Hepatocyte (in vitro differentiated cells): ENCODE results near the gene SLC4A7. TPM values are rescaled to one million over a fixed set of nuclear protein-coding genes. Genes with fewer than 3 reads are reported as not detected.

Experiments
- DNase-seq: peaks from one replicate; pipeline ENCODE4 v3.0.0-alpha.2; 2016; ENCODE audit warnings: low spot score
- H2AFZ ChIP-seq: fragments of 200-600 bp; sonication (generic); 2 replicates; pipeline ENCODE4 v1.6.0; 2016; ENCODE audit warnings: antibody characterized with exemption, mild to moderate bottlenecking
- H3K27ac ChIP-seq: fragments of 200-600 bp; sonication (generic); 2 replicates; pipeline ENCODE4 v1.5.1; 2016; ENCODE audit warnings: mild to moderate bottlenecking
- H3K27me3 ChIP-seq: fragments of 200-600 bp; sonication (generic); 2 replicates; pipeline ENCODE4 v1.6.1; 2016
- H3K36me3 ChIP-seq: fragments of 200-600 bp; sonication (generic); replicated peaks from 2 replicates; pipeline ENCODE4 v1.5.1; 2016; ENCODE audit warnings: low read depth; ENCODE audit not compliant: insufficient read depth
- H3K4me1 ChIP-seq: fragments of 200-600 bp; sonication (generic); 2 replicates; pipeline ENCODE4 v1.5.1; 2016; ENCODE audit warnings: mild to moderate bottlenecking, moderate library complexity; ENCODE audit not compliant: insufficient read depth
- H3K4me2 ChIP-seq: fragments of 200-600 bp; sonication (generic); 2 replicates; pipeline ENCODE4 v1.6.0; 2016
- H3K4me3 ChIP-seq: fragments of 200-600 bp; sonication (generic); 2 replicates; pipeline ENCODE4 v1.5.1; 2016; ENCODE audit warnings: mild to moderate bottlenecking
- H3K79me2 ChIP-seq: fragments of 200-600 bp; sonication (generic); 2 replicates; pipeline ENCODE4 v1.6.0; 2017; ENCODE audit warnings: mild to moderate bottlenecking
- H3K9me2 ChIP-seq: fragments of 200-600 bp; sonication (generic); replicated peaks from 2 replicates; pipeline ENCODE4 v1.6.0; 2017; ENCODE audit warnings: mild to moderate bottlenecking; ENCODE audit not compliant: insufficient read depth
- H3K9me3 ChIP-seq: fragments of 200-600 bp; sonication (generic); 2 replicates; pipeline ENCODE4 v1.5.1; 2016; ENCODE audit warnings: low read depth, mild to moderate bottlenecking
- H4K20me1 ChIP-seq: fragments of 200-600 bp; sonication (generic); 2 replicates; pipeline ENCODE4 v1.6.0; 2016; ENCODE audit warnings: mild to moderate bottlenecking; ENCODE audit not compliant: insufficient read depth, poor library complexity, severe bottlenecking
- CTCF ChIP-seq: fragments of 200-600 bp; sonication (generic); IDR thresholded peaks from 2 replicates; pipeline ENCODE4 v1.5.1; 2016; ENCODE audit warnings: antibody characterized with exemption, mild to moderate bottlenecking; ENCODE audit not compliant: poor library complexity
- EZH2 ChIP-seq: fragments of 200-600 bp; sonication (generic); IDR thresholded peaks from 2 replicates; pipeline ENCODE4 v1.6.1; 2016; ENCODE audit warnings: antibody characterized with exemption, mild to moderate bottlenecking, borderline replicate concordance
- EZH2phosphoT487 ChIP-seq: fragments of 200-600 bp; sonication (generic); IDR thresholded peaks from one replicate; pipeline ENCODE4 v1.6.1; 2018; ENCODE audit warnings: antibody characterized with exemption, mild to moderate bottlenecking, low read depth, moderate library complexity; ENCODE audit not compliant: unreplicated experiment, severe bottlenecking
- WGBS: methylation state at CpG from one replicate; pipeline ENCODE4 v1.1.6; 2016; ENCODE audit warnings: low lambda C conversion rate; ENCODE audit errors: missing lambda C conversion rate; 5-methylcytosine and 5-hydroxymethylcytosine counted together
- polyA plus RNA-seq: library from polyadenylated mRNA; unstranded; fragments of >200 nt; fragmentation: Nextera tagmentation; extraction: Ambion mirVana; gene quantifications from 2 replicates; pipeline ENCODE4 v1.2.1, GENCODE V29; 2016
- total RNA-seq: library from RNA; depleted of rRNA; stranded (reverse); fragments of >200 nt; gene quantifications from 2 replicates; pipeline ENCODE4 v1.2.3, GENCODE V29; 2014

The SLC4A7 gene
- total and polyA plus RNA-seq, 2 experiments from 2014 or later, result 7.7 to 45.3 TPM

GRCh38 chr3:27452368-27453090 lies 31.7 kb downstream of the SLC4A7 start:
- WGBS, result 98% methylated on average over 1 of the region's 1 CpG
- no peak for DNase-seq

DNA sequence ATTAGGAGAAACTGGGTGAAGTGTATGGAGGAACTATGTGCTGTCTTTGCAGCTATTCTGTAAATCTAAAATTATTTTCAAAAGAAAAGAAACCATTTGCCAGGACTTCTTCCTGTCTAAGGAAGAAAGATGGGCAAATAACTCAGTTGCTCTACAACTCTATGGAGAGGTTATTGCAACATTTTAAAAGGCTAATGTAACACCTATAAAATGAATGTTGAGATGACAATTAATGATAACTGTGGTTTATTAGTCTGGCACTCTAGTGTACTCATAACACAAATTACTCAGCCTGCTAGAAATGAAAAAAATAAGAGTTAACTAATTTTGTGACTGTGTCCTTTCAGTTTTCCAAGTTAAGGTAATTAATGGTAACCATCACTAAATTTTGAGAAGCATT lies 32.3 kb downstream of the SLC4A7 start:
- Histone ChIP-seq H3K4me1 (no peaks in the 10 kb centered on the region), H3K79me2 (peaks cover 32% of the 10 kb centered on the region), H3K4me3 (no peak overlapping the region), H4K20me1 (no peaks in the 10 kb centered on the region), H3K27ac (no peak overlapping the region), H3K4me2 (no peak overlapping the region), H2AFZ (no peak overlapping the region), H3K36me3 (no peaks in the 10 kb centered on the region), H3K9me2 (no peaks in the 10 kb centered on the region), H3K27me3 (no peaks in the 10 kb centered on the region), H3K9me3 (no peaks in the 10 kb centered on the region)
- DNase-seq, result no peak
- TF ChIP-seq EZH2phosphoT487 (no peak), CTCF (no peak), EZH2 (no peak)

More at GRCh38 chr3:27452368-27453090, 31.7 kb downstream of the SLC4A7 start:
- peaks cover 32% of the 10 kb centered on the region for H3K79me2 ChIP-seq
- no peak overlapping the region for H3K27ac ChIP-seq
- no peak overlapping the region for H3K4me2 ChIP-seq
- TF ChIP-seq EZH2phosphoT487 (no peak), EZH2 (no peak), CTCF (no peak)
- H3K4me3 ChIP-seq, result no peak overlapping the region
- H3K4me1 ChIP-seq, result no peaks in the 10 kb centered on the region
- H3K27me3 ChIP-seq, result no peaks in the 10 kb centered on the region
- H3K9me3 ChIP-seq, result no peaks in the 10 kb centered on the region
- no peaks in the 10 kb centered on the region for H4K20me1 ChIP-seq
- H3K36me3 ChIP-seq, result no peaks in the 10 kb centered on the region
- H2AFZ ChIP-seq, result no peak overlapping the region
- no peaks in the 10 kb centered on the region for H3K9me2 ChIP-seq

DNA sequence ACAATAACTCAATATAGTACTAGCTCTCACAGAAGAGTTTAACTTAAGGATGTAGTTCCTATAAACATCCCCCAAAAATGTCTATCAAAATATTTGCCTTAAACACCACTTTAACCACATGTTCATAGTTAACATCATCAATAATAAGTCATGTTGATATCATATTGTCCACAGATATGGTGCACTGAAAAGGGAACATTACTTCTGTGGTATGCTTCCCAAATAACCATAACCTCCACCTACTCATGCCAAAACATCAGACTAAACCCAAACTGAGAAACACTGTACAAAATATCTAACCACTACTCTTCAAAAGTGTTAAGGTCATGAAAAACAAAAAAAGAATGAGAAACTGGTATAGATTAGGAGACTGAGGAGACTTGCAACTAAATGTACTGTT lies 32.9 kb downstream of the SLC4A7 start:
- Histone ChIP-seq H3K79me2 (peaks cover 30% of the 10 kb centered on the region), H3K4me3 (no peak overlapping the region), H3K27ac (no peak overlapping the region), H3K4me1 (no peaks in the 10 kb centered on the region), H3K4me2 (no peak overlapping the region), H3K9me3 (no peaks in the 10 kb centered on the region), H3K9me2 (no peaks in the 10 kb centered on the region), H4K20me1 (no peaks in the 10 kb centered on the region), H3K36me3 (no peaks in the 10 kb centered on the region), H3K27me3 (no peaks in the 10 kb centered on the region), H2AFZ (no peak overlapping the region)
- TF ChIP-seq EZH2phosphoT487 (no peak), CTCF (no peak), EZH2 (no peak)
- DNase-seq, result no peak
